Activated CD4-positive, CD25-positive, alpha-beta regulatory T cell treated with anti-CD3 and anti-CD28 coated beads, Interleukin-2, amount 50 U/mL, for 16 hours (primary cell): ENCODE data around the gene TECTB.

Experiments used
- DNase-seq: peaks from one replicate; pipeline ENCODE4 v3.0.0-alpha.2; 2020; ENCODE audit warnings: low read depth, low spot score

The TECTB gene

GRCh38 chr10:112307358-112308124 is 24.3 kb downstream of the TECTB start:
- DNase-seq, result no peak

- no peak for DNase-seq
Observed at GRCh38 chr10:112308125-112308502, 24.9 kb downstream of the TECTB start.

DNA sequence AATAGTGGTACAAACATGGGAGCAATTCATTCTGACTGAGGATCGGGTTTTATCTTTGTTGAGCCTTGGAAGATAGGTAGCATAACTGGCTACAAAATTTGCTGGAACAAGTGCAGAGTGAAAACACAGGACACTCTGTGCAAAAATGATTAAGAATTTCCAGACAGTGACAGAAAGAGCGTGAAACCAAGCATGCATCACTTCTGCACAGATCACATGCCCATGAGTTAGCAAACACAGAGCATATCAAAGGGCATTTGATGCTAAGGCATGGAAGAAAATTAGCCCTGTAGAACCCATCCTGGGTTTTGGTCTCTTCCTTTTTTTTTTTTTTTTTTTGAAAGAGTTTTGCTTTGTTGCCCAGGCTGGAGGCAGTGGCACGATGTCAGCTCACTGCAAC is 28.3 kb downstream of the TECTB start:
- DNase-seq, result no peak

- no peak for DNase-seq
Observed at GRCh38 chr10:112313234-112313633, 30.0 kb downstream of the TECTB start.

GRCh38 chr10:112313911-112314310 is 30.7 kb downstream of the TECTB start:
- DNase-seq, result no peak

- peak; percentile 56 for DNase-seq
Observed at GRCh38 chr10:112314822-112315474, 31.7 kb downstream of the TECTB start.

DNA sequence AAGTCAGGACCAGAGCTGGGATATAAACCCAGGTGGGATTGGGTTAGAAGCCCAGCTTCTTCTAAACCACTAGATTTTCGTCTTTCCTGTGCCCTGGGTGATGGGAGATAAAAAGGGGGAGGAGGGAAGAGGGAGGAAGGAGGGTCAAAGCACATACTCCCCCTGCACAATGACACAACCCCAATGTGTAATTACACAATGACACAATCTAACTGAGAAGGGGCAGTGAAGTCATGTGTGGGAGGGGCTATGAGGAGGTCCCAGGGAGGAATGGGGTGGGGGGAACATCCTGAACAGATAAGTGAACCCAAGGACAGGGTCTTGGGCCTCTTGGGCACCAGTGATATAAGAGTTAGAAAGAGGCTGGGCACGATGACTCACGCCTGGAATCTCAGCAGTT is 44.5 kb downstream of the TECTB start:
- DNase-seq, result no peak

DNA sequence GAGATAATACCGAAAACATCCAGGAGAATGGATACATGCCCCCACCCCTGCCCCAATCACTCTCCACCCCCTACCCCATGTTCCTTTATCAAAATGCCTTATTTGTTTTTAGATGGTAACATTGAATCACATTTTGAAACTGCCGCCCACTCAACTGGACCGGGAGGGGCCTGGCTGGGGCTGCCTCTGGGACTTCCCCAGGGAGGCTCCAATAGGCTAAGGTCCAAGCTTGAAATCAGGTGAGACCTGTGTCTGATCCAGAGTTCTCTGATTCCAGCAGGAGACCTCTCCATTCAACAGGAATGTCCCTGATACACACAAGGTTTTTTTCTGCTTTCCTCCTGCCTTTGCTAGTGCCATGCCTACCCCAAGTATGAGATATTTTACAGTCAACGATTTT is 47.0 kb downstream of the TECTB start:
- DNase-seq, result no peak

GRCh38 chr10:112330607-112331160 is 47.5 kb downstream of the TECTB start:
- no peak for DNase-seq

DNA sequence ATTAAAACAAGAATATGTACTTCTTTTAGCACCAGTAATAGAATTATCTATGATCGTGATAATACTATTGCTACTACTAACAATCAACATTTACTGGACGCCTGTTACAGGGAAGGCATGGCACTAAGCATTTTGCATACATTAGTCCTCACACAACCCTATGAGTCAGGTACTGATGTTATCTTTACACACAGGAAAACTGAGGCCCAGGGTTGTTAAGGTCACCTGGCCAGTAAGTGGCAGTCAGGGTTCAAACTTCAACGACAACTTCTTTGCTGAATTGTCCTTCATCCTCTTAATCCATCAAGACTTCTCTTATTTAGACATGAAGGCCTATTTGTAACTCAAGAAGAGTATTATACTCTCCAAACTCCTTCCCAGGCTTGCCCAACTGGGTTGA is 48.8 kb downstream of the TECTB start:
- no peak for DNase-seq

DNA sequence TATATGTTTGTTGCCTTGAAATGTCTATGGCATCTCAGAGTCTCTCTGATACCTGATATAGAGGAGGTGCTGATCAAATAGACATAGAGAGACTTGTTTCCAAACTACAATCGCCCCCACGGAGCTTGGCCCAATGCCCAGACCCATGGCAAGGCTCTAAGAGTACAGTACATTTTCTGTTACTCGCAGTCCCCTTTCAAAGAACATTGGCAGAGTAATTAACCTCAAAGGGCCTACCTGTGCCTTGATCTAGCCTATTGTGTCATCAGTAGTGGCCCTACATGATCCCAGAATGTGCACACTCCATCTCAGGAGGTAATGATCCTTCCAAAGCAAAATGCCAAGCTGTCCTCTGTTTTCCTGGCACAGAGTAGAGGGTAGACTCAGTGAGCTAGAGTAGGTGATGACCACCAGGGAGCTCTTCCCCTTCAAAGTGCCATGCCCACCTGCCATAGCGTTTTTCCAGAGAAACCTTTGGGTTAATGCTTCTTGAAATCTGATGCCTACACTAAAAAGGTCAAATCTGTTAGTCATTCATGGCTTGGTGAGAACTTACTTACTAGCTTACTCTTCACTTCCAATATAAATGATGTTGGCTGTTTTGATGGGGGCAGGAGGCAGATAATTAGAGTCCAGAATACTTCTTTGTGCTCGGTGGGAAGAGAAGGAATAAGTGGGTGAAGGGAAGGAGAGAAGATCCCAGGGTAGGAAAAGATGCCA is 49.5 kb downstream of the TECTB start:
- no peak for DNase-seq

DNA sequence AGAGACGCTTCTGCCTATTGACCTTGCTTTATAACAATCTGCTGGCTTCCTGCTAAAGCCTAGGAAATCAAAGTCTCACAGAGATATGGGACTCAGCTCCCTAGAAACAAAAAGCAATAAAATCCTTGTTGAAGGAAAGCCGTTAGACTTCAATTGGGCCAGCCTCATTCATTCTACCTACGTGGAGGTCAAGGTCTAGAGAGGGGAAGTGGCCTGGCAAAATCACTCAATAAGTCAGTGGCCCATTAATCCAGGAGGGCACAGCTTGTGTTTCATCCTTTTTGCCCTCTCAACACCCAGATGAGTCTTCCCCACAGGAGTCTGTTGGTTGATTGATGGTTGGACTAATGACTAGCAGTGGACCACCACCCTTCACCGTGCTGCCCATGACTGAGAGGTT is 50.3 kb downstream of the TECTB start:
- no peak for DNase-seq

DNA sequence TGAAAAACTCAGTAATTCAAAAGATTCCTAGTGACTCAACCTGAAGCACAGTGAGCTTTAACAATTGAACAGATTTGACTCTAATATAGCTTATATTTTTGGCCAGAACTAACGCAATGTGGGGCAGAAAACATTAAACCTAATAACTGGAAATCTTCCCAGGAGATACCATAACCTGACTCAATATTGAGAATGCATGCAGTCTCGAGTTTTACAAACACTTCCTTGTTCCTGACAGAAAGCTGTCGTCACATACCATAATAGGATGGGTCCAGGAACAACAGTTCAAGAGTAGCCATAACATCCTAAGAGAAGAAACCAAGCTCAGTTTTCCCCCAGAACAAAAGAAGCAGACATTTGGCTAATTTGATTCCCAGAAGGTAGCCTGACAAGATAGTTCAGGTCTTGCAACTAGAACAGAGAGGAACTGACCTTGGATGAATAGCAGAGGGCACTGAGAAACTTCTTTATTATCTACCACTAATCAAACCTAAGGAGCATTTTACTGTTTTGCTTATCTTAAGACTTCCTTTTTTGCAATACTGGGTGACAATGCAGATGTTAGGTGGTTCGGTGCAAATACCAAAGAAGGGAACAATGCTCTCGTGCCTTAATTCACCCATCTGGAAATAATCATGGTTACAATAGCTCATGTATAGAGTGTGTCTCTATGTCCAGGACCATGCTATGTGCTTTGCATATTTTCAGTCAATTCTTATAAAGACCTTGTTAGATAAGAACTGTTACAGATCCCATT is 52.1 kb downstream of the TECTB start:
- no peak for DNase-seq

GRCh38 chr10:112335868-112336265 is 52.7 kb downstream of the TECTB start:
- DNase-seq, result no peak

- DNase-seq, result no peak
Observed at GRCh38 chr10:112336556-112337201, 53.5 kb downstream of the TECTB start.

DNA sequence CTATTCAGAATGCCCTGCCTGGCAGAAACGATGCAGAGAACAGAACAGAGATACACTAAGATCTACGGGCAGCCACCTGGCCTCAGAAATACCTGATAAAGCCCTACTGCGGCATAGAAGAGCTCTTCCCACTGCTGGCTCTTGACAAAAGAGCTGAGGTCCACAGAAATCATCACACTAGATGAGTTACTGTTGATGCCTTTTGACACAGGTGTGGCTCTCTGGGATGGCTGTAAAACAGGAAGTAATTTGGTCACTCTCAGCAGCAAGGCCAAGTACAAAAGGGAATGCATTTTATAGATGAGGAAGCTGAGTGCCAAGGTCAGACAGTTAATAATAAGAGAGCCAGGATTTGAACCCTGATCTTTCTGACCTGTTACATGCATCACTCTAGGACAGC is 55.8 kb downstream of the TECTB start:
- DNase-seq, result no peak

DNA sequence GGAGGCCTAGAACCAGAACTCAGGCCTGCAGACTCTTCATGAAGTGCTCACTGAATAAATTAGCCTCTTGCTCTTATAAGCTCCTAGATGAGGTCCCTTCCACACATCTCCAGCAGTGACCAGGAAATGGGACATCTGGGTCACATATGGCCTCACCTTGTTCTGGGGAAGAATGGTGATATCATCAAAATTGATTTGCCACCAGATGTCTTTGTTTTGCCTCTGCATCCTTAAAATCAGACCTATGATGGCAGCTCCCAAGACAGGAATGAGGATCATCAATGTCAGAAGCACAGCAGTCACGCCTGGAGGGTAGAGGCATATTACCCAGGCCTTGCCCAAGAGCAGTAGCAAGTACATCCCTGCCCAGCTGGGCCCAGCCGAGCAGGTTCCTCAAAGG is 57.4 kb downstream of the TECTB start:
- no peak for DNase-seq

DNA sequence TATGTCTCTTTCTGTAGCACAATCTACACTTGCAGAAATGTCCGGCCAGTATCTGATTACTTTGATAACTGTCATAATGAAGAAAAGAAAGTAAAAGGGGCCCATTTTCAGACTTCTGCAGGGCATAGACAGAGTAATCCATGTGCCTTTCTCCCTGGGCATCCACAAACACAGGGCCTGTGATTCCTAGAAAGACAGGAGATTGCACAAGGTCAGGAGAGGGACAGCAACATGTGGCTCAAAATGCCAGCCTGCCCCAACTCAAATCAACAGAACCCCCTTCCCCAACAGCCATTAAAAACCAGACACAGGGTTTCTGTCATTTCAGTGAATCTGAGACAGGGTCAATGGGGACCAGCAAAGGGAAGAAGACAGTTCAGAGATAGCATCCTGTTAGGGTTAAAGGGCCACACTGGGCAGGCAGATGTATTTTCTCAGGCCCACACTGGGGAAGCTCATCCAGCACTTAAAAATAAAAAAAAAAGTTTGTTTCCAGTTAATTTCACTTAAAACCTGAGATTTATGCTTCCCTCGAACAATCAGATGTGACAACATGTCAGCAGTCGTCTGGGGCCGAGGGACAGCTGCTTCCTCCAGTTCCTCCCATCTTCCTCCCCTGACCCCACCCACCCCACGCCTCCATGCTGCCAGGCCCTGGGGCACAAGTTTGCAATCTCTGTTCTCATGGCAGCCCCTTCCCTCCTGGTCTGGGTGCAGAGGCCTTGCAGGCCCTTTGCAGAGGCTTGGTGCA is 60.0 kb downstream of the TECTB start:
- no peak for DNase-seq

DNA sequence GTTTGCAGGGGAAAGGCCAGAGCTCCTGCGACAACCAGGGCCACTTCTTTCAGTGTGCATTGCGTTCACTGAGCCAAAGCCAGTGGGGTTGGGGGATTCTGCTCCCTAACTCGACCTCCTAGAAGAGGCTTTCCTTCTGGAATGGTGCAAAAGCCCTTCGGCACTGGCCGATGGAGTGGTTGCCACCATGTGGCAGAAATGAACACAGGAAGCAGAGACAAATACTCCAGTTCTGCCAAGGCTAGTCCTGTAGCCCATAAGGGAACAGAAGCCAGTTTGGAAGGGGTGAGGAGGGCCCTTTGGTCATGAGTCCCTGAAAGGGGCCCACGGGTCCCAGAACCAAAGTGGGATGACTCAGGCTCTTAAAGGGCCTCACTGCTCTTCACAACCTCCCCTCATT is 61.1 kb downstream of the TECTB start:
- no peak for DNase-seq

GRCh38 chr10:112345202-112345601 is 62.0 kb downstream of the TECTB start:
- no peak for DNase-seq

DNA sequence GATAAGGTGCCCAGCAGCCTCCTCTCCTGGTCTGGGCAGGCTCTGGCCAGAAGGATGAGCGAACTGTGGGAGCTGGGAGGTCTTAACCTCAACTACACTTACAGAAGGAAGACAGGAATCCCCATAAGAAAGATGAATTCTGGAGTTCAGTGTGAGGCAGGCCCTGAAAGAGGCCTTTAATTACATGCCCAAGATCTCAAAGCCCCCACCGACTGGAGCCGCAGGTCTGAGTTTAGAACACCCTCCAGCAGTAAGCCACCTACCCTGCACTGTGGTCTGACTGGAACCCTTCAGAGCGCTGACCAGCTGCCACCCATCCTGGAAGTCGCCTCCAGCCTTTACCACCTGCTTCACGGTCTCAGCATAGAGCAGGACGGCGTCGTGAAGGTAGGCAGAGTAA is 62.5 kb downstream of the TECTB start:
- no peak for DNase-seq
